ENCODE data around the gene XRCC1. TPM values are rescaled to one million over a fixed set of nuclear protein-coding genes. Genes with fewer than 3 reads are reported as not detected.

The XRCC1 gene
- total RNA-seq, 1 donor, result 32.9 TPM

DNA sequence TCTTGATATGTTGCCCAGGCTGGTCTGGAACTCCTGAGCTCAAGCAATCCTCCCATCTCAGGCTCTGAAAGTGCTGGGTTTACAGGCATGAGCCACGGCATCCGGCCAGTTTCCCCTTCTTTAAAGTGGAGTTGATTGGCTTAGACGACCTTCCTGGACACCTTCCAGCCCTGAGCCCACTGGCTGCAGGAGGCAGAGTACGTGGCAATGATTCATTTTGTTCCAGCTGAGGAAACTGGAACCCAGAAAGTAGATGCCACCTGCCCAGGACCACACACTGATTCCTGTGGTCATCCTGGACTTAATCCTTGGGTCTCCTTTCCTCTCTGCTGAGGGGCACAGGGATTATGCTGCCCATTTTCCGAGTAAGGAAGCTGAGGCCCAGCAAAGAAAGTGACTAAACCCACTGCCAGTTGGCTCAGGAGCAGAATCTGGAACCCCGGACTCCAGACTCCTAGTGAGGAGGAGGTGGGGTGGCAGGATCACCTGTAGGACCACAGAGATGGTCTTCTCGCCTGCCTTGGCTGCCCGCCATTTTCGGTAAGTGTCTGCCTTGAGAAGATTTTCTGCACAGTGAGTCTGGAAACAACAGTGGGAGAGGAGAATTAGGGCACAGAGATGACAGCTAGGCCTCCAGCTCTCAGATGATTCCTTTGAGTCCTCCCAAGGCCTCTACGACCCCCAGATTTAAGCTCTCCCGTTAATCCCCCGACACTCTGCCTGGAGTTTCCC is 737 bp downstream of the XRCC1 start:
- TF ChIP-seq, protein P1, sequence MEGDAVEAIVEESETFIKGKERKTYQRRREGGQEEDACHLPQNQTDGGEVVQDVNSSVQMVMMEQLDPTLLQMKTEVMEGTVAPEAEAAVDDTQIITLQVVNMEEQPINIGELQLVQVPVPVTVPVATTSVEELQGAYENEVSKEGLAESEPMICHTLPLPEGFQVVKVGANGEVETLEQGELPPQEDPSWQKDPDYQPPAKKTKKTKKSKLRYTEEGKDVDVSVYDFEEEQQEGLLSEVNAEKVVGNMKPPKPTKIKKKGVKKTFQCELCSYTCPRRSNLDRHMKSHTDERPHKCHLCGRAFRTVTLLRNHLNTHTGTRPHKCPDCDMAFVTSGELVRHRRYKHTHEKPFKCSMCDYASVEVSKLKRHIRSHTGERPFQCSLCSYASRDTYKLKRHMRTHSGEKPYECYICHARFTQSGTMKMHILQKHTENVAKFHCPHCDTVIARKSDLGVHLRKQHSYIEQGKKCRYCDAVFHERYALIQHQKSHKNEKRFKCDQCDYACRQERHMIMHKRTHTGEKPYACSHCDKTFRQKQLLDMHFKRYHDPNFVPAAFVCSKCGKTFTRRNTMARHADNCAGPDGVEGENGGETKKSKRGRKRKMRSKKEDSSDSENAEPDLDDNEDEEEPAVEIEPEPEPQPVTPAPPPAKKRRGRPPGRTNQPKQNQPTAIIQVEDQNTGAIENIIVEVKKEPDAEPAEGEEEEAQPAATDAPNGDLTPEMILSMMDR (IDR thresholded peaks at IDR 0.05; ENCODE audit: insufficient read depth, low read length), result no peak
- no peak for DNase-seq (ENCODE audit: low read depth)

DNA sequence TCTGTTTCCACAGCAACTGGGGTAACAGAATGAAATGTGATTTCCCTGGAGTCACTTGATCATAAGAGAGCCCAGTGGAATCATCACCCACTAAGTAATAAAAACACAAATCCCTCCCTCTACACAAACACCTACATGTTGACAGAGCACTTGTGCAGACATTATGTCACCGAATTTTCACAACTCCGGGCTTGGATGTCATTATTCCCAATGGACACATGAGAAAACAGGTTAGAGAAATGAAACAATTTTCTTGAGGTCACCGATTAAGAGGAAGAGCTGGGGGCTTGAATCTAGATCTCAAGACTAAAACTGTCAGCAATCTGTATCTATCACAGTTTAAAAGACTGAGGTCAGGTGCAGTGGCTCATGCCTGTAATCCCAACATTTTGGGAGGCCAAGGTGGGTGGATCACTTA is 3.1 kb downstream of the XRCC1 start:
- H3K4me3 ChIP-seq (ENCODE audit: low read depth, low read length), result no peak overlapping the region
- no peak for DNase-seq (ENCODE audit: low read depth)
- TF ChIP-seq, protein P1 (IDR thresholded peaks at IDR 0.05; ENCODE audit: insufficient read depth, low read length), result no peak

More for the DNA sequence above, 737 bp downstream of the XRCC1 start:
- peak overlapping the region; percentile 71 for H3K4me3 ChIP-seq (ENCODE audit: low read depth, low read length)

DNA sequence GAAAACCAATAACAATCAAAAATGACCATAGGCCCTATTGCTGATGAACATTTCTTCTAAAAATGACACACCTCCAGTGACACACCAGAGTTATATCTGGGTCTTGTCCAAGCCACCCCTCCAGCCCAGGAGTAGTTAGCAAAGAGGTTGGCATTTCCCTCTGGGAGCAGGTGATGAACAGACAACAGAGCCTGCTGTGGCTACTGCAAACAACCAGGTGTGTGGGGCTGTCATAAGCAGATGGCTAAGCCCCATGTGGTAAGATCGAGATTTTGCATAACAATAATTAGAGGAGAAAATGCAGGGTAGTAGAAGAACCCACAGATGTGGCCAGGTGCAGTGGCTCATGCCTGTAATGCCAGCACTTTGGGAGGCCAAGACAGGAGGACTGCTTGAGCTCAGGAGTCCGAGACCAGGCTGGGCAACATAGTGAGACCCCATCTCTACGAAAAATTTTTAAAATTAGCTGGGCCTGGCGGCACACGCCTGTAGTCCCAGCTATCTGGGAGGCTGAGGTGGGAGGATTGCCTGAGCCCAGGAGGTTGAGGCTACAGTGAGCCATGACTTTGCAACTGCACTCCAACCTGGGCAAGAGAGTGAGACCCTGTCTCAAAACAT is 5.0 kb downstream of the XRCC1 start:
- H3K4me3 ChIP-seq (ENCODE audit: low read depth, low read length), result no peak overlapping the region
- no peak for DNase-seq (ENCODE audit: low read depth)
- TF ChIP-seq, protein P1 (IDR thresholded peaks at IDR 0.05; ENCODE audit: insufficient read depth, low read length), result no peak

DNA sequence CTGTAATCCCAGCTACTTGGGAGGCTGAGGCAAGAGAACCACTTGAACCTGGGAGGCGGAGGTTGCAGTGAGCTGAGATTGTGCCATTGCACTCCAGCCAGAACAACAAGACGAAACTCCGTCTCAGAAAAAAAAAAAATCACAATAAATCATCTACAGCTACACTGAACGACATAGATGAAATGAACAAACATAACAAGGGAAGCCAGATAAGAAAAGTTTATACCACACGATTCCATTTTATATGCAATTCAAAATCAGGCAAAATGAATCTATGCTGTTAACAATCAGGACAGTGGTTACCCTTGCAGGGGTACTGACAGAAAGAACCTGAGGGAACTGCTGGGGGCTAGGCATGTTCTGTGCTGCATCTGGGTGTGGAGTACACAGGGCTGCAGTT is 5.7 kb downstream of the XRCC1 start:
- TF ChIP-seq, protein P1 (IDR thresholded peaks at IDR 0.05; ENCODE audit: insufficient read depth, low read length), result no peak
- DNase-seq (ENCODE audit: low read depth), result no peak
- H3K4me3 ChIP-seq (ENCODE audit: low read depth, low read length), result no peak overlapping the region

DNA sequence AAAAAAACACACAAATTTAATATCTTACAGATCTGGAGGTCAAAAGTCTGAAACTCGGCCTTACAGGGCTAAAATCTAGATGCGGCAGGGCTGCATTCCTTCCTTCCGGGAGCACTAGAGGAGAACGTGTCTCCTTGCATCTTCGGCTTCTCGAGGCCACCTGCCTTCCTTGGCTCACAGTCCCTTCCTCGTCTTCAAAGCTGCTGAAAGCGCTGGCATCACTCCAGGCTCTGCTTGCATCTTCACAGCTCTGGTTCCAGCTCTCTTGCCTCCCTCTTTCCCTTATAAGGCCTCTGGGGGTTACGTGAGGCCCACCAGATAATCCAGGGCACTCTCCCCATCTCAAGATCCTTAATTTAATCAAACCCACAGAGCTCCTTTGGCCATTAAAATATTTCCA is 10.5 kb downstream of the XRCC1 start:
- no peak overlapping the region for H3K4me3 ChIP-seq (ENCODE audit: low read depth, low read length)
- no peak for DNase-seq (ENCODE audit: low read depth)
- TF ChIP-seq, protein P1 (IDR thresholded peaks at IDR 0.05; ENCODE audit: insufficient read depth, low read length), result no peak

DNA sequence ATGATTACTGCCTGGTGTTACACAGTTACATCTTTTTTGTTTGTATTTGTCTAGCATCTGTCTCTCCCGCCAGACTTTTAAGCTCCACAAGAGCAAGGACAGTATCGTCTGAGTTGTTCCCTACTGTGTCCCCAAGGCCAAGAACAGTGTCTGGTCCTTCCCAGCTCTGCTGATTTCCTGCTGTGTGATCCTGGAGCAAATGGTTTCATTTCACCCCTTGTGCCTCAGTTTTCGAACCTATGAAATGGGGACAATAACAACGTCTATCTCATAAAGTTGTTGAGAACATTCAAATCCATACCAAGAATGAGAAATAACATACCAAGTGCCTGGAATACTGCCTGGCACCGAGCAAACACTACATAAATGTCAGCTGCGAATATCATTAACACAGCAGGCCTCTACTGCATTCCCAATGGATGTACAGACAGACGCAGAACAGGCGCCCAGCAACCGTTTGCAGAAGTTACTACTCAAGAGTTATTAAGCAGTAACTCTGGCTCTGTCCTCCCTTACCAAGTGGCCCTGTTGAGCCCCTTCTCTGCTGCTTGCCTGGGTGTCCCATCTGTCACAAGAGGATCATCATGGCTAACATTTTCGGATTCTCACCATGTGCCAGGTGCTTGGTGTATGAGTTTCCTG is 11.4 kb downstream of the XRCC1 start:
- H3K4me3 ChIP-seq (ENCODE audit: low read depth, low read length), result no peak overlapping the region
- TF ChIP-seq, protein P1 (IDR thresholded peaks at IDR 0.05; ENCODE audit: insufficient read depth, low read length), result no peak
- no peak for DNase-seq (ENCODE audit: low read depth)

Measured in fibroblast of the aortic adventitia (primary cell).